GM12801 (cell line): ENCODE results near the gene TEAD3.

ENCODE experiments used
- CTCF ChIP-seq: IDR thresholded peaks from one replicate; pipeline ENCODE4 v1.5.1; 2011; ENCODE audit warnings: control low read depth; ENCODE audit not compliant: insufficient read length; ENCODE audit errors: extremely low read depth

TEAD3 gene

GRCh38 chr6:35492974-35493284, 4.0 kb downstream of the TEAD3 start:
- no peak for TF ChIP-seq CTCF

- TF ChIP-seq CTCF: no peak
These were observed 4.5 kb downstream of the TEAD3 start for GRCh38 chr6:35492258-35492973.

GRCh38 chr6:35491558-35492257, 5.2 kb downstream of the TEAD3 start:
- TF ChIP-seq CTCF: no peak

- TF ChIP-seq CTCF: no peak
These were observed 5.9 kb downstream of the TEAD3 start for GRCh38 chr6:35490821-35491557.

GRCh38 chr6:35489995-35490791, 6.7 kb downstream of the TEAD3 start:
- no peak for TF ChIP-seq CTCF

- TF ChIP-seq CTCF: no peak
These were observed 7.8 kb downstream of the TEAD3 start for GRCh38 chr6:35489066-35489465.

- no peak for TF ChIP-seq CTCF
These were observed 8.4 kb downstream of the TEAD3 start for GRCh38 chr6:35488517-35488862.
